ENCODE measurements around the gene GALNT4.

Gene GALNT4

DNA sequence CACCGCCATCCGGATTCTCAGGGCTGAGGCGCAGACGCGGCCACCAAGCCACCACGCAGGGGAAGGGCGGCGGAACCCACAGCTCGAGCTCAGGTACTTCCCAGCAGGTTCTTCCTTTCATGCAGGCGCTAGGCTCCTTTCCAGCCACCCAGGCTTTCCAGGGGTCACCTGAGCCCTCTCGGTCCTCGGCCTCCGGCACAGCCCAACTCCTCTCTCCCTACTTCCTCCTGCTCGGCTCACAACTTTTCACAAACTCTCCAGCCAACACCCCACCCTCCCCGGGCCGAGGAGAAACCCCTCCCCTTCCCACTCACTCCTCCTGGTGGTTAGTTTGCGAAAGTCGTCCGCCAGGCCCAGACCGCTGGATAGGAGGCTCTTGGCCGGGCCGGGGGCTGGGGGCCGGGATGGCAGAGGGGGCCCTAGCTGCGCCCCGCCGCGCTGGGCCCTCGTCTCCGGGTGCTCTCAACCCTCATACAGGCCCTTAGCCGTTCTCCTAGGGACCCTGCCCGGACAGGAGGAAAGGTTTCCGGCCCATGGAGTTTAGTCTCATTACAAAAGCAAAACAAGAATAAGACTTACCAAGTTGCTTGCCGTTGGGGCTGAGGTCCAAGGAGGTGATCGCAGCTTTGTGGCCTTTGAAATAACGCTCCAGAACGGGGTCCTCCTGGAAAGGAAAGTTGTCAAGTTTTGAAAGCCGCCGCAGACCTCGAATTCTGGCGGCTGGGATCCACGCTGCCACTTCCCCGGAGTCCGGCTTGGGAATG lies at the start of gene GALNT4:
TSS of gene GALNT4 (minus strand) at position 256 of the 764 bp plus-strand sequence. CDS start at position 9, 247 bp downstream.
- DNase-seq (ENCODE audit: low spot score): peak; percentile 87

DNA sequence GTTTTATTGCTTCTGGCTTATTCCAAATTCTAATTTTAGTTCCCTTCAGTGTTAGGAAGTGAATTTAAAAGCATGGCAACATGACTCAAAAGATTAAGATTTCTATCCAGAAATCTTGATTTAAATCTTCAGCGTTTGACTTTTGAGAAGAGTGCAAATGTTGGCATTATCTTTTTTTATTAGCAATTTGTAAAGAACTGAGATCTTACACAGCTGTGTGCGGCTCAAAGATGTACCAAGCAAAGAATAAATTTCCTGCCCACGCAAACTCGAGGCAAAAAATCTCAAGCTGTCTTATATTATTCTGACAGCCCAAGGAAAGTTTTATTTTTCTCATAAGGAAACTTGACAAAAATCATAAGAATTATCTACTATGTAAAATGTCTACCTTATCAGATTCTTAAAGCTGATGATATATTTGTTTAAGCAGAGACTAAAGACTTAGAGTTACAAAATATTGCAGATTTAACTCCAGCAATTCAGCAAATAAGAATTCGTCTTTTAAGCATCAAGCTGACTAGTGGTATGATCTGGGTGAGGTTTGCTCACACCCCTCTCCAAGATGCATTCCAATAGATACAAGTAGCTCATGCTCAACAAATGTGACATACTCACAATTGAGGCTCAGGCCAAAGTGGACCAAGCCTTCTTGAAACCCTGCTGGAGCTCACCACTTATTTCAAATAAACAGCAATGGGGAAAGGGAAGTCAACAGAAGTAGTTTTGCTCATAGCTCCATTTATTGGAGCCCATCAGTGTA lies 48.6 kb upstream of the GALNT4 start:
- no peak for DNase-seq (ENCODE audit: low spot score)

DNA sequence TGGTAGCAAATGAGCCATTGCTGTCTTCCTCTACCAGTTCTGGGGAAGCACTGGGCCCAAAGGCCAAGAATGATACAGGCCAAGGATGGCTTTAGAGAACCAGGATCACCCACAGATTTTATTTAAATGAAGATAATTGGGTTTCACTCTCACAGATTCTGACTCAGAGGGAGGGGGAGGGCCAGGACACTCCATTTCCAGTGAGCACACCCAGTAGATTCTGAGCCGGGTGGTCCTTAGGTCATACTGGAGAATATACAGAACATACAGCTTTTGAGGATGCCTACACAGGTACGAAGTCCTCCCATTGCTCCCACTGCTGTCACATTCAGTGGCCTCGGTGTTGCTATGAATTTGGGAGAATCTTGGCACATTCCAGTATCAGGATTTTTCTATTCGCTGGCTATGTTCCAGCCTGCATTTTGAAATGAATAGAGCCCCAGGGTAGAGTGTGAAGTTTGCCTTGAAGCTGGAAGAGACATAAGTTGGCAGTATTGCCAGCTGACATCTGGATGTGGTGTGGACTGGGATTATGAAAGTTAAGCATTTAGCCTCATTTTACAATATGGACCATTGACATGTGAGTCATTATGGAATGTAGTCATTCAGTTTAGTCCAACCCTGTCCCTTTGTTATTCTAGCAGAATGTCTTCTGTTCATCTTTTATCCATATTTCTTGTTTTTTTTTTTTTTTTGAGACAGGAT lies 47.0 kb upstream of the GALNT4 start:
- DNase-seq (ENCODE audit: low spot score): no peak

DNA sequence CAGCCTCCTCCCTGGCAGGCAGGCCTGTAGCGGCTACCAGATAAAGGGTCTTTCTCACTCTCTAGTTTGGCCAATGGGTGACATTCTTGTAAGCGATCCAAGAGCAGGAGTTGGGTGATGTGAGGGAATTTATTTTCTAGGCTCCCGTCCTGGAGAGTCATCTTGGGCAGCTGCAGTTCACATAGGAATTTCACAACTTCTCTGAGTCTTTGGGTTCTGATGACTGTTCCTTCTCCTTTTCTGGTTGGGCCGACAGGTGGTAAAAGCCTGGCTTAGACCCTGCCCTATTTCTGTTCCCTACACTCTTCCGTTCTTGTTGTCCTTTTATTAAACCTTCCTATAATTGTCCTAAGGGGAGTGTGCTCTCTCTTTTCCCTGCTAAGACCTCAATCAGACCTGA lies 43.9 kb upstream of the GALNT4 start:
- no peak for DNase-seq (ENCODE audit: low spot score)

DNA sequence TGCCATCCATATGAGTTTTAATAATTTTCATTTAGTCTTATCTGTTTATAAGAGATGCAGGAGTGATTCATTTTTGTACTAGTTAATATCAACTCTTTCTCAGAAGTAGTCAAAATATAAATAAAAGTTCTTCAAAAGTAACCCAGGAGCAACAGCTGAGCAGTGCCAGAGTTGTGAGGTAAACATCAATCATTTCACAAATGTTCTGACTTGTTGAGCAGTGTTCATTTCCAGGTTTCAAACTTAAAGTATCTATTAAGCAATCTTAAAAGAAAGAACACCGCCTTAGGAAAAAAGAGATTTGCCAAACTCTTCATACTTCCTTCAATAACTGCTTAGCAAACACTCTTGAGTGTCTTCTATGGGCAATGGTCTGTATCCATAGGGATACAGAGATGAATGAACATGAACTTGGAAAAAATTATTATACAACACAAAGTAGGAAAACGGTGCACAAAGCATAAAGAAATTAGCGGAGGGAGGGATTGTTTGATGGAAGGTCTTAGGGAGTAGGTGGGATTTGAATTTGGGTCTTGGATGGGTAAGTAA lies 43.2 kb upstream of the GALNT4 start:
- DNase-seq (ENCODE audit: low spot score): no peak

DNA sequence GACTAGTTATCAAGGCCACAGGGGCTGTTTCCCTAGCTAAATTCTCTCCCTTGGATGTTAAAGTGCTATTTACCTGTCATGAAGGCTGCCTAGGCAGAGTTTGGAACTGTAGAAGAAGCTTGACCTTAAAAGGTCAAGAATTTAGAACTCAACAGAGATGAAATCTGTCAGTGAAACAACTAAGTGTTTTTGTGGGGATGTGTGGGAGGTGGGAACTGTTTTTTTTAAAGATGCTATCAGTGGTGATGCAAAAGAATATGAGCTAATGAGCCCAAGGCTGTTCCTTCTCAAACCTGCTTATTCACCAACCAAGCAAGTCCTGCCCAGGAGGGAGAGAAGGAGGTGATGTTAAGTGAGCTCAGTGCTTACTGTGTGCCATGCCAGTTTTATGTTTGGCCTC lies 42.0 kb upstream of the GALNT4 start:
- no peak for DNase-seq (ENCODE audit: low spot score)

DNA sequence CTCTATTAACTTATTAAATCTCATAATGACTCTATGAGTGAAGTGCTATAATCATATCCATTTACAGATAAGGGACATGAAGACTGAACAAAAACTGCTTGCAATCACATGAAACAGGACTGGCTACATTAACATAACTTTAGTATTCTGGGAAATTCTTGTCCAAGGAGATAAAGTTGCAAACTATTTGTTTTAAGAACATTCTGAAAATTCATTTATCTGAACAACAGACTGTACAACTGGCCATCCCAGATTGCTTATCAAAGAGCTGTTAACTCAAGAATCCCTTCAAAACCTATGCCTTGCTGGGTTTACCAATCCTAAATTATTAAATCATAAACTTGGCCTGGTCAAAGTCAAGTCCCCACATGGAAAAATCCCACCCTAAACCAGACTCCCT lies 40.4 kb upstream of the GALNT4 start:
- no peak for DNase-seq (ENCODE audit: low spot score)

DNA sequence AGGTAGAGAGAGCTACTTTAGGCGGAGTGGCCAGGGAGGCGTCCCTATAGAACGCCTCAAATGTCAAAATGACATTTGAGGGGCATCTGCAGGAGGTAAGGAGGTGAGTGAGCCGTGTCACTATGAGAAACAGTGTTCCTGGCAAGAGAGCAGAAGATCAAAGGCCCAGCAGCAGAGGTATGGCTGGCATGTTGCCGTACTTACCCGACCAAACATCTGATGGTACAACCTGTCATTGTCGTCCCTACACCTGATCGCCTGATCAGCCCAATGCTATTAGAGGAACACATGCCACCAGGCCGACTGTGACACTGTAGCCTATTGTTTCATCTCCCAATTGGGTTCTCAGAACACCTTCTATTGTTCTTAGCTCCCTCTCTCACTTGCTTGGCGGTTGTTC lies 35.2 kb upstream of the GALNT4 start:
- no peak for DNase-seq (ENCODE audit: low spot score)

DNA sequence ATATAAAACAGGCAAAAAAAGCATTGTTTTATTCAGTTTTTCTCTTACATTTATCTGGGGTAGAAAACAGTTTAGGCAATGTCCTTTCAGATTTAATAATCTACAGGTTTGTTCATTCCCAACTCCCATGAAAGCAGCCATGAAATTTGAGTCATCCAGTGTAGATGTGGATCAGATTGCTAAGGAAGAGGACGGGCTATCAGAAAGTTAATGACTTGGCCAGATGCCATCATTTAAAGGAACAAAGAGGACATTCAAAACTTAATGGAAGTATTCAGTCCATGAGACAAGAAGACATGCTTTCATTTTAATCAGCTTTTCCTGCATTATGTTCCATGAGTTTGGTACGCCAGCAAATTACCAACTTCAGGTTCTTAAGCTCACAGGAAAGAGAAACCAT lies 32.4 kb upstream of the GALNT4 start:
- no peak for DNase-seq (ENCODE audit: low spot score)

DNA sequence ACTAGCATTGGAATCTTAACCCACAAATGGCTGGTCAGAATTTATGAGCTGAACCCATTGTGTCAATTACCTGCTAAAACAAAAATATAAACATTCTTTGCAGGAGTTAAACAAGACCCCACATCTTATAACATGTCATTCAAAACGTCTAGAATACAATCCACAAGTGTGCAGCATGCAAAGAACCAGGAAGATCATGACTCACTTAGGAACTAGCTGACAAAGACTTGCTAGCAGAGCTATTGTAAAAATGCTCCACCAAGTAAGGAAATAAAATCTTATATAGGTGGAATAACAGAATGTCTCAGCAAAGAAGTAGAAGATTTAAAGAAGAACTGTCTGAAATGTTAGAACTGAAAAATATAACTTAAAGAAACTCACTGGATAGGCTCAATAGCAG lies 27.8 kb upstream of the GALNT4 start:
- no peak for DNase-seq (ENCODE audit: low spot score)

DNA sequence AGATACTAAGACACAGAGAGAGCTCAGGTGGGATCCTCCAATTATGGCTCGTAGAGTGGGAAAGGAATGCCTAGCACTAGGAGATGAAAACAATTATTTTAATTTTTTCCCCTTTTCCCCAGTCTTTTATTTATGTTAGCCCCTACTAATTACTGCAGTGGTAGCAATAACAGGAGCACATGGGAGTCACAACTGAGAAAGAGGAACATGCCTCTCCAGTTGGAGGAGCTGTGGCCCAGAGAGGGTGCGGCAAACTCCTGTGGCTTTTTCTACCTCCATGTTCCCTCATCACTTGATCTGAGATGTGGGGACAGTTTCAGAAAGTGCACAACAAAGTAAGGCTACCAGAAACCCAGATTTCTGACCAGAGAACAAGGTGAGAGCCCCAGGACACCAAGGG lies 27.2 kb upstream of the GALNT4 start:
- no peak for DNase-seq (ENCODE audit: low spot score)

DNA sequence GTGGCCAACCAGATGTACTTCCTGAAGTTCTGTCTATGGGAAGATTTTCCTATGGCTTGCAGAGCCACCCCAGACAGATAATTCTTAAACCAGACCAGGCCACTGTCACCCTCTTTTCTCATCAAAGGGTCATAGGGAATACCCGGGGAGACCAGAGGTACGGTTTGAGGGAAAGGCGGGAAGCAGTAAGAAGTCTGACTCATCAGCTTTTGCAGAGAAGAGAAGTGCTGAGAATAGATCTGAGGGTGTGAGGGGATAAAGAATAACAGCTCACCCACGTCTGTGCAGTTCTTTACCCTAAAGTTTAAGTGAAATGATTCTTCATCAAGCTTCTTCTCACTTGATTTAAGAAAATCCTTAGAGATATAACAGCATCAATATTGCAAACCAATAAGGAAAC lies 22.5 kb upstream of the GALNT4 start:
- no peak for DNase-seq (ENCODE audit: low spot score)

DNA sequence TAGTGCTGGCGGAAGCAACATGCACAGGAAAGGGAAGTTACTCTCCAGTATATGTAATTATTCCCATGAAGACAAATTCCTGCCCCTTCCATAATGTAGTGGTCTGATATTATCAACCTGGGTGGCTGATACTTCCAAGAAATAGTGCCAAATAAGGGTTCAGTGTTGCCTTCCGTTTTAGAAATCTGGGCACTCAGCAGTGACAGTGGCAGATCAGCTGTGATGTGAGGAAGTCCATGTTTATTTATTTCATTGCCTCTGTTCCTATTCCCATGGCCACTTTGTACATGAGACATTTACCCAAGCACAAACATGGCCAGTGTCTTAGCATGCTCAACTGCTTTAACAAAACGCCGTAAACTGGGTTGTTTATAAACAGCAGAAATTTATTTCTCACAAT lies 21.6 kb upstream of the GALNT4 start:
- no peak for DNase-seq (ENCODE audit: low spot score)

DNA sequence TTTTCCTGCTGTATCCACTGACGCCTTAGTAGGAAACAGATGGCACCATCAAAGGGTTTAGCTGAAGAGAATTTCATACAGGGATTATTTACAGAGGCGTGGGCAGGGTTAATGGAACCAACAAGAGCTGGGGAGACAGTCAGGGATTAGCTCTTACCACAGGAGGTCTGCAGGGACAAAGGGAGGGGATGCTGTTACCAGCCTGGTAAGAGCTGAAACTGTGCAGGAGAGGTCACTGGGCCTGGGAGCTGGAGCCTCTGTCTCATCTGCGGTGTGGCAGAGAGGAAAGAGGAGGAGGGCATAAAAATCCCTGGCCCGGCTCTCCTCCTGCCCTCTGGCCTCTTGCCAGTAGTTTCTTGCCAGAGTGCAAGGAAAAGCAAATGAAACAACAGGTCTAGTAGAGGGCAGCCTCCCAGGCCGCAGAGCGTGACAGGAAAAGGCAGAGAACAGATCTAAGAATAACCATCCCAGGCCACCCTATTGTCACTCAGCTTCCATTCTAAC lies 20.1 kb upstream of the GALNT4 start:
- DNase-seq (ENCODE audit: low spot score): peak; percentile 79

DNA sequence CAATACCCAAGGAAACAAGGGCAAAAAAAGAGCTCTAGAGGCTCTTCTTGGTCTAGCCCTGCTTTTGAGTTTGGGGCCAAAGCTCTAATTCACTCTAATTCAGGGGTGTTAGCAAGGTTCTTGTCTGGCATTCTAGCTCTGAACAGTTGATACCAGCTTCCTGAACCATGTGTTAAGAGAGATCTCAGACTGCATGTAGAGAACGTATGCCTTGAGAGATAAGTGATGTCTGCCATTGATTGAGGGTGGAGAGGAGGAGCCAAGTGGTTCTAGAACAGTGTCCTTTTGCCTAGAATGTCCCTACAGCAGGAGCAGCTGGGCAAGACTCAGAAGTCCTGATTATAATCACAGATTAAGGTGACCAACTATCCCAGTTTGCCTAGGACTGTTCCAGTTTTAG lies 19.4 kb upstream of the GALNT4 start:
- DNase-seq (ENCODE audit: low spot score): no peak

DNA sequence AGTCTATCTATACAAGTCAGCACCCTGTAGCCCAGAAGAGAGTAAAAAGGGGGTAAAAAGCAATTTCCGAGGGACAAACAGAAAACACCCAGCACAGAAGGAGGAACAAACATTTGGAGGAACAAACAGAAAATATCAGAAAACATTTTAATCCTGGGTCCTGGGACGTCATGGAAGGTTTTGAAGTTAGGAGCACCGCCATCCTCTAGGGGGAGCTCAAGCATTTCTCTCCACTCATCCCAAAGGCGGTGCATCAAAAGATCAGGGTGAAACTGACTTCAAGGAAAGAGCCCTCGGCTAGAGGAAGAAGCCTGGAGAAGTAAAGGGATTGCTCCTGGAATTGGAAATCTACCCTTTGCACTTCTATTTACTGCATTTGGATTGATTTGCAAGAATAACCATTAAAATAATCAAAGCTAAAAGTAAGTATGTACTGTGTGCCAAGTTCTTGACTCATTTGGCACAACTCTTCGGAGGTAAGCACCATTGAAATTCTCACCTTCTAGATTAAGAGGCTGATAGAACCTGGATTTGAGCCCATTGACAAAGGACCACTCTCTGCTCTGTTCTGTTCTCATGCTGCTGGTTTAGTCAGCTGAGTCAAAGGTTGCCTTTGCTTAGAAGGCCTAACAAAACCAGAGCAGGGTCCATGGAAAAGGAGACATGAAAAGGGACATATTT lies 18.5 kb upstream of the GALNT4 start:
- DNase-seq (ENCODE audit: low spot score): peak; percentile 77

DNA sequence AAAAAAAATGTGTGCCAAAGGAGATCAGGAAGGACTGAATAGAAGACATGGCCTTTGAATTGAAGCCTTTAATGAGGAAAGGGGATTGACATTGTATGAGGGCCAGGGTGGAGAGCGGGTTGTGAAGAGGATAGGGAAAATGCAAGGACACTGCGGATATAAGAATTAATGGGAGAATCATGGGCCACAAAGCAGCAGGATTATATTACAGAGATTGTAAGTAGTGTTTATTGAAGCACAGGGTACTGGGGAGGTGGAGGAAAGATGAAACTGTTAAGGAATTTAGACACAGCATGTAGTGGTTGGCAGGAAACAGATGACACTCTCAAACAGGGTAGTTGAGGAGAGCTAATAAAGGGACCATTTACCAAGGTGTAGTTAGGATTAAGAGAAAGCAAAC lies 17.6 kb upstream of the GALNT4 start:
- DNase-seq (ENCODE audit: low spot score): no peak

DNA sequence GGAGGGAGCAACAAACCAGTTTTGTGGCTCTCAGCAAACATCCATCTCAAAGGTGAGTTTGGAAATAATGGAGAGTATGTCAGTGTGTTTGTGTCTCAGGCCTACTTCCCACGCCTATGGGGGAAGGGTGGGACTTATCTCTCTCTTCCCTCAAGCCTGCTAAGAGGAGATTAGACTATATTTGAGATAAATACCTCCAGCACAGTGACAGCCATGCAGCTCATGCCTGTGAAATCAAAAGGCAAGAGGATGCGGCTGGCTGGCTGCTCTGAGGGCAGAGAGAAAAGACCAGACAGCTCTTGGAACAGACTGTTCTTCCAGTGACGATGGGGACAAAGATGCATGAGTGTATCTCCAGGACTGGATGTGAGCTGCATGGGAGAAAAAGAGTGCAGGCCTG lies 16.0 kb upstream of the GALNT4 start:
- DNase-seq (ENCODE audit: low spot score): peak; percentile 44

DNA sequence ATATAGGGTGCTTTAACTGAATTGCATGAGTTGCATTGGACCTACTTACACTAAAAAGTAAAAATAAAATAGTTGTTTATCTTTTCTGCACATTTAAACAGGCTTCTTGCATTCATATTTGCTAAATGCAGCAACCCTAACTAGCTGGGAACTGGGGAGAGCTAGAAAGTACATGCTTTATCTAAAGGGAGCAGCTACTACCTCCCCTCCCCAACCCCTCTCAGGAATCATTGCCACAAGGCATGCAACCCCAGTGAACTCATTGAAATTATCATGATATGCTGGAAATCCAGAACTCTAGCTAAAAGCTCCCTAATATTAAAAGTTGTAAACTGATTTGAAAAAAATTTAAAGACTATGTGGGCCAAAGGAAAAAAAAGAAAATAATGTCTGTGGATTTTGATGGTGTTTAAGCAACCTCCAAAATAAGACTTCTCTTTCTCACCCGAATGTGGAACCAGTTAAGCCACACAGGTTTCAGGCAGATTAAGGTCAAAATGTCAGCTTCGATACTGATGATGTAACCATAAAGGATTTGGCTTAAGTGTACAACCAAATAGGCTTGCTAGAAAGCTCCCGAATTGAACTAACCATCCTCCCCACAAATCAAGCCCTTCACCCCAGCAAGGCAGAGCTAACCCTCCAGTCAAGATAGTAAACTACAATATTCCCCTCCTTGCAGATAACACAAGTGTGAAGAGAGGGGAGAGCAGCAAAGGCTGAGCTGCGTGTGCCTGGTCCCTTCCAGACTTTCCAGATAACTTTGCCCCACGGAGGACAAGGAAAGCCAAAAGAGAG lies 15.0 kb upstream of the GALNT4 start:
- DNase-seq (ENCODE audit: low spot score): no peak

DNA sequence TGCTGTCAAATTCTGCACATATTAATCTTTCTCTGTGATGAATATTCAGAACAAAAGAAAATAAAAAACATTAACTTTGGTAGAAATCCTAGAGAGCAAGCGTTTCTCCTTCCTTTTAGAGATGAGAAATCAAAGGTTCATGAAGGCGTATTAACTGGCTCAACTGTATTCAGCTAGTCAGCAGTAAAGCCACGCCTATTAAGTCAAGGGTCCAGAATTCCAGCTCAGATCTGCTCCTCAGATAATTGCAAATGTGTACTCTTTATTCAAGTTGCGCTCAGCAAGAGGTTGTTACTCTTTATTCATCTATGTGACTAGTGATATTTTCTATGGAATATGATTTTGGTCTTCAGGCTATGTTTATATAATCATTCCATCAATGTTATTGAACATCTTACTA lies 14.3 kb upstream of the GALNT4 start:
- no peak for DNase-seq (ENCODE audit: low spot score)

DNA sequence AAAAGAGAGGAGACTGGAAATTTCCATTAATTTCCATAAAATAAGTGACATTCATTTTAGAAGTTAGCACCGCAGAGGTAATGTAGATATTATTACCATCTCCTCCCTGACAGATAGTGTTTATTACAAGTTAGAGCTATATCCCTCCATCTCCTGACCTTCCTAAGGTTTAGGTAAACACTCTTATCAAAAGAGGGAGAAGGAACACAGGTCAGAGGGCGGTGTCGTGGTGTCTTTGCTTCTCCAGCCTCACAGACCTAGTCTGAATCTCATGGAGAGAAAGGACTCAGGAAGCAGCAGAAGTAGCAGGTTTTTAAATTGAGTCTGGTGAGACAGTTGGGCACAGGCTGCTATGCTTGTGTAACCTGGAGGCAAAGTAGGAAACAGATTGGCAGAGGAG lies 12.8 kb upstream of the GALNT4 start:
- DNase-seq (ENCODE audit: low spot score): no peak
